ENCODE results near the gene LAMTOR1. TPM values are rescaled to one million over a fixed set of nuclear protein-coding genes. Genes with fewer than 3 reads are reported as not detected.

Gene LAMTOR1
- total RNA-seq, 1 donor from 2014 or later = 148 TPM

DNA sequence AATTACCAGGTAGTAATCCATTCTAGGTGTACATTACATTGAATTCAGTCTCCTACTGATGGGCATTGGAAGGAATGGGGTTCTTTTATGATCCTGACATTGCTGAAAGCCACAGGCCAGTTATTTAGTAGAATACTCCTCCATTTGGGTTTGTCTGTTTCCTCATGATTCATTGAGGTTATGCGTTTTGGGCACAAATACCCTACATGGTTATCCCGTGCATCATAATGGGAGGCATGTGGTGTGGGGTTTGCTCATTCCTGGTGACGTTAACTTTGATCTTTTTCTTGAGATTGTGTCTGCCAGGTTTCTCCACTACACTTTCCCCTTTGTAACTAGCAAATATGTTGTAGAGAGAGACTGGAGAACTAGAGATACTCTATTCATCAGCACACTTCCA is 38.0 kb upstream of the LAMTOR1 start:
- no peaks in the 10 kb centered on the region for H3K27me3 ChIP-seq
- H3K36me3 ChIP-seq = no peaks in the 10 kb centered on the region
- no peak for TF ChIP-seq CTCF (IDR thresholded peaks at IDR 0.05)
- H3K9me3 ChIP-seq = no peaks in the 10 kb centered on the region
- no peak overlapping the region for H3K4me3 ChIP-seq
- no peak for DNase-seq (ENCODE audit: low spot score in 2 of 2)
- H3K27ac ChIP-seq = no peak overlapping the region
- intact Hi-C loops (cut with DNase I) = no loop called here
- H3K4me1 ChIP-seq = no peaks in the 10 kb centered on the region

DNA sequence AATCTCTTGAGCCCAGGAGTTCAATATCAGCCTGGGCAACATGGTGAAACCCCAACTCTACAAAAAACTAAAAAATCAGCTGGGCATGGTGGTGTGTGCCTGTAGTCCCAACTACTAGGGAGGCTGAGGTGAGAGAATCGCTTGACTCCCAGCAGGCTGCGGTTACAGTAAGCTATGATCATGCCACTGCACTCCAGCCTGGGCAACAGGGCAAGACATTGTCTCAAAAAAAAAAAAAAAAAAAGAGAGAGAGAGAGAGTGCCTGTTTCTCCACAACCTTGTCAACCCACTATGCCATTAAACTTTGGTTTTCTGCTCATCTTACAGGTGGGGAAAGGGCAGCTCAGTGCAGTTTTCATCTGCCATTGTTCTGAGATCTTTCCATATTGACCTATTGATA is 37.6 kb upstream of the LAMTOR1 start:
- no peak overlapping the region for H3K4me3 ChIP-seq
- TF ChIP-seq CTCF (IDR thresholded peaks at IDR 0.05) = no peak
- no peak for DNase-seq (ENCODE audit: low spot score in 2 of 2)
- H3K27ac ChIP-seq = no peak overlapping the region
- H3K36me3 ChIP-seq = no peaks in the 10 kb centered on the region
- H3K4me1 ChIP-seq = no peaks in the 10 kb centered on the region
- no peaks in the 10 kb centered on the region for H3K9me3 ChIP-seq
- intact Hi-C loops (cut with DNase I) = no loop called here
- H3K27me3 ChIP-seq = no peaks in the 10 kb centered on the region

DNA sequence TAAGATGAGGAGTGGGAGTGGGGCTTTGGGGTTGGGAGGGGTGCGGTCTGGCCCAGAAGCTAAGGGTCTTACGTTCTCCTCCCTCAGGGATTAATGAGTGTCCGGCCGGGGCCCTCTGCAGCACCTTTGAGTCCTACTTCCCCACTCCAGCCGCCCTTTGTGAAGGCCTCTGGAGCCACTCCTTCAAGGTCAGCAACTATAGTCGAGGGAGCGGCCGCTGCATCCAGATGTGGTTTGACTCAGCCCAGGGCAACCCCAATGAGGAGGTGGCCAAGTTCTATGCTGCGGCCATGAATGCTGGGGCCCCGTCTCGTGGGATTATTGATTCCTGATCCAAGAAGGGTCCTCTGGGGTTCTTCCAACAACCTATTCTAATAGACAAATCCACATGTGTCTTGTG is 36.4 kb upstream of the LAMTOR1 start:
- no peaks in the 10 kb centered on the region for H3K27me3 ChIP-seq
- no peaks in the 10 kb centered on the region for H3K4me1 ChIP-seq
- H3K36me3 ChIP-seq = no peaks in the 10 kb centered on the region
- H3K27ac ChIP-seq = no peak overlapping the region
- no peak for TF ChIP-seq CTCF (IDR thresholded peaks at IDR 0.05)
- no peak overlapping the region for H3K4me3 ChIP-seq
- intact Hi-C loops (cut with DNase I) = no loop called here
- DNase-seq (ENCODE audit: low spot score in 2 of 2) = no peak
- H3K9me3 ChIP-seq = no peaks in the 10 kb centered on the region

- no peaks in the 10 kb centered on the region for H3K9me3 ChIP-seq
- intact Hi-C loops (cut with DNase I) = no loop called here
- H3K27me3 ChIP-seq = no peaks in the 10 kb centered on the region
- H3K27ac ChIP-seq = no peak overlapping the region
- TF ChIP-seq CTCF (IDR thresholded peaks at IDR 0.05) = no peak
- no peak for DNase-seq (ENCODE audit: low spot score in 2 of 2)
- no peak overlapping the region for H3K4me3 ChIP-seq
- H3K36me3 ChIP-seq = no peaks in the 10 kb centered on the region
- no peaks in the 10 kb centered on the region for H3K4me1 ChIP-seq
Measured at GRCh38 chr11:72138821-72139390, 35.8 kb upstream of the LAMTOR1 start.

DNA sequence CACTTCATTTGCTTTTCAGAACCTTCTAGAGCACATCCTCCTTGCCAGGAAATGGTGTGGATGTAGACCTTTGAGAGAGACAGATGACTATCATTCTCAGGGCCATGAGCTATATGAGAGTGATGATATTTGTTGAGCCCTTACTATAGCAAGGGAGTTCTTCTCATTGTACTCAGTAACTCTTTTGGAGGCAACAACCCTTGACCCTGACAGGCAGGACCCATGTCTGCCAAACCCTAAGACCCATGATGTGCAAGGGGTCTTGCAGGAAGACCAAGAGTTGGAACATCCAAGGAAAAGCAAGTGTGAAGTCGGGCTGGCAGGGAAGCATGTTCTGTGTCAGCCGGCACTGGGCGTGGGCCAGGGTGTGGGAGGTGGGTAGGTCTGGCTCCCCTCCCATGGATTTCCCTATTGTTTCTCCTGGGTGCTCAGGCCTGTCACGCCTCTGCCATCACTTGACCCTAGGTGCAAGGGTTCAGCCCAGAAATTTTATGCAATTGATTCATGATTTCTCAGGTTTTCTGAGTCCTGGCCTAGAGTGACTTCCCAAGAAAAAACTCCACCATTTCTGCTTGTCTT is 33.7 kb upstream of the LAMTOR1 start:
- intact Hi-C loops (cut with DNase I) = no loop called here
- DNase-seq (ENCODE audit: low spot score in 2 of 2) = no peak
- Histone ChIP-seq H3K27me3 (no peaks in the 10 kb centered on the region), H3K9me3 (no peaks in the 10 kb centered on the region), H3K4me1 (no peaks in the 10 kb centered on the region), H3K27ac (no peak overlapping the region), H3K36me3 (no peaks in the 10 kb centered on the region), H3K4me3 (no peak overlapping the region)
- no peak for TF ChIP-seq CTCF (IDR thresholded peaks at IDR 0.05)

Measured in ascending aorta (tissue), 2 donors.